ENCODE measurements around the gene FOXN3. TPM values are rescaled to one million over a fixed set of nuclear protein-coding genes. Genes with fewer than 3 reads are reported as not detected.

FOXN3 gene
- 6.5 and 7.0 TPM in 2 replicates for total RNA-seq (2014; rRNA removed; shearing (Covaris generic))

DNA sequence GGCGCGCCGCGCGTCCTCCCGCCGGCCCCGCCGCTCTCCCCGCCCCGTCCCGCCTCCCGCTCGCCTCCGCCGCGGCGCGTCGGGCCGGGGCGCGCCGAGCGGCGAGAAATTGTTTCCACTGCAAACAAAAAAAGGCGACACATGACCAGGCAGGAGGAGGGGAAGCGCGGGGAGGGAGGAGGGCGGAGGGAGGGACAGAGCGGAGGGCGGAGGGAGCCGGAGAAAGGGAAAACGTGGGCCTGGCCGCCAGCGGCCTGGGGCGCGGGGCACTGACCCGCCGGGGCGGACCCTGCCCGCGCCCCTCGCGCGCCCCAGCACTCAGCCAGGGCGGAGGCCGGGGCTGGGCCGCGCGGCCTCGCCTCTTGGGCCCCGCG lies at the start of gene FOXN3:
FOXN3 (minus strand) TSS at position 143 of the 374 bp plus-strand sequence. CDS start 4,757 bp downstream, outside the sequence.
- peak; percentile 84 for DNase-seq (ENCODE audit: low read depth)

- no peak for DNase-seq (ENCODE audit: low read depth)
Observed at GRCh38 chr14:89466484-89466883, 49.5 kb upstream of the FOXN3 start.

DNA sequence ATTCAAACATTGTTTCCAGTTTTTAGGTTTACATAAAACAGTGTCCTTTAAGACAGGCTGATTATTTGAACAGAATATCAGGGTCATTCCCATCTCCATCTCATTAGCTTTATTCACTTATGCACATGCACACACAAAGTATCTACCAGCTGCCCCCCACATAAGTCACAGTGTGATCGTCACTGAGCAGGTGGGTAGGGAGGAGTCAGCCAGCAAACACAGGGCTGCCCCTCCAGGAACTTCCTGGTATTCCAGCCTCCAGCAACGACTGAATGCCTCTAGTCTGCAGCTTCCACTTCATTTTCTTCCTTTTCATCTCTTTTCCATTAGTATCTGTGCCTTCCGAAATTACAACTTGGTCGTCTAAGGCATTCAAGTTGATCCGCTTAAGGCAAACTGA lies 48.8 kb upstream of the FOXN3 start:
- no peak for DNase-seq (ENCODE audit: low read depth)

GRCh38 chr14:89461256-89461655 lies 44.2 kb upstream of the FOXN3 start:
- no peak for DNase-seq (ENCODE audit: low read depth)

DNA sequence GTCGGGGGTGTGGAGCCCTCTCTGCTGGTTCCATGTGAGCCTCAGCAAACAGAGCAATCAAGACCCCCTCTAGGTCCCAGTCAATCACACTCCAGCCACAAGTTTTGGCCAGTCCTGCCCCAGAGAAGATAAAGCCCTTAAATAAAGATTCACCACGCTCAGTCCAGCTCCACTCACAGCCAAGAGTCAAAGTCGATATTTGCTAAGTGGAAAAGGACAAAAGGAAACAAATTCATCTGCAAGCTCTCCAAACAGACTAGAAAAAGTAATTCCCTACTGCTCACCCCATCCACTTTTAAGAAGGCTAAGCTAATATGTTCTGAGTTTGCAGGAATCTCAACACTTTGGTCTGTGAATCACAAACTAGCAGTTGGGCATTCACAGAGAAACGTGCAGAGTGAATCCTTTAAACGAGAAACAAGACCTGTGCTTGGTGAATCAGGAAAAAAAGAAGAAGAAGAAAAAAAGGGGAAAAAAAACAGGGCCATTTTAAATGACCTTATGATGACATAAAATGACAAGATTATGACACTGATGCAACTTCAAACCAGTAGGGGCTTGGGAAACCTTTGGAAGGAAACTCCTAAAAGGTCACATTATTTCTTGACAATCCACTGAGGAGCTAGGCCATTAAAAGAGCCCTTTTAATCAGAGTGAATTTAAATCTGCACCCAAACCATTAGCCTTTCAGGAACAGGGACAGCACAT lies 41.8 kb upstream of the FOXN3 start:
- no peak for DNase-seq (ENCODE audit: low read depth)

- no peak for DNase-seq (ENCODE audit: low read depth)
Observed at GRCh38 chr14:89457007-89457406, 40.0 kb upstream of the FOXN3 start.

DNA sequence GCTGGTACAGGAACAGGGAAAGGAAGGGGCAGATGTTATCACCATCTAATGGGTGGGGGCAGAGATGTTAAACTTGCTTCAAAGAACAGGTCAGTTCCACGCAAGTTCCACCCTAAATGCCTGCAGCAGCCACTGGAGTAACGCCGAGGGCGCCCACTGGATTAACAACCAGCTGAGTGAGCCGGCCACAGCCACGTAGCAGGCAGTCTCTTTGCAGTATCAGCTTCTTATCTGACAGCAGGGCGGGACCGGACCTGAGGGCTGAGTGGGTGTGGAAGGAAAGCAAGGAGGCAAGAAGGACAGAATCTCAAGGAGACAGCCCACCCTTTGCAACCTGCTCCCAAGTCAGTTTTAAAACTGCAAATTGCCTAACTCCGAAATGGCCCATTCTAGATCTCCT lies 38.4 kb upstream of the FOXN3 start:
- DNase-seq (ENCODE audit: low read depth), result no peak

GRCh38 chr14:89454996-89455395 lies 38.0 kb upstream of the FOXN3 start:
- DNase-seq (ENCODE audit: low read depth), result no peak

DNA sequence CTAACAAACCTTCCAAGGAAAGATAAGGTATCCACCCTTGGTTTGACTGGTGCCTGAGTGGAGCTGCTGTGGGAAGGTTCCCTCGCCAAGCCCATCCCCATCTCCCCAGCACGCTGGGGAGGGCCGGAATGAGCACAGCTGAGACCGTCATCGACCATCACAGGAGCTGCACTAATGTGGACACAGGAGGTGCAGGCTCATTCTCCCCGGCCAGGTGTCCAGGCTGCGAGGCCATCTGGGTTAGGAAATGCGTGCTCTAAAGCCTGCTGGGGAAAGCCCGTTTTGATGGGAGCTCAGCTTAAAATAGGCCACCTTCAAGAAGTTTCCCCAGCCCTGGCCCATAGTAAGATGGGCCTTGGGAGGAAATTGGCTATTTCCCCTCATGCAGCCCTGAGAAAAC lies 35.2 kb upstream of the FOXN3 start:
- DNase-seq (ENCODE audit: low read depth), result no peak

DNA sequence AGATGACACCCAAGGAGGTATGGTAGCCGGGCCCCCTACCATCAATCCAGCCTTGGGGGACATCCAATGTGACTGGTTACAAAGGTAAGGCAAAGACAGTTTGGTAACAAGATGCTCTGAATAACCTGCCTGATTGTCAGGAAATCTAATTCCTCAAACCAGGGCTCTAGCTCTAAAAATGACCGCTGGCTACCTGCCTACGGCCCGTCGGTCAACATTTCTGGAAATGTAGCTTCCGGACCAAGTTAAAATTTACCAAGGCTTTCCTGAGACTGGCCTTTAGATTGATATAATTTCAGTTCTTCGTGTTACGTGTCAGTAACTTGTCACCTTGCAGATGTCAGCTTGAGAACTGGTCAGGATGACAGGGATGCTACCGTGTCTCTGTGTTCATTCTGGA lies 34.2 kb upstream of the FOXN3 start:
- no peak for DNase-seq (ENCODE audit: low read depth)

DNA sequence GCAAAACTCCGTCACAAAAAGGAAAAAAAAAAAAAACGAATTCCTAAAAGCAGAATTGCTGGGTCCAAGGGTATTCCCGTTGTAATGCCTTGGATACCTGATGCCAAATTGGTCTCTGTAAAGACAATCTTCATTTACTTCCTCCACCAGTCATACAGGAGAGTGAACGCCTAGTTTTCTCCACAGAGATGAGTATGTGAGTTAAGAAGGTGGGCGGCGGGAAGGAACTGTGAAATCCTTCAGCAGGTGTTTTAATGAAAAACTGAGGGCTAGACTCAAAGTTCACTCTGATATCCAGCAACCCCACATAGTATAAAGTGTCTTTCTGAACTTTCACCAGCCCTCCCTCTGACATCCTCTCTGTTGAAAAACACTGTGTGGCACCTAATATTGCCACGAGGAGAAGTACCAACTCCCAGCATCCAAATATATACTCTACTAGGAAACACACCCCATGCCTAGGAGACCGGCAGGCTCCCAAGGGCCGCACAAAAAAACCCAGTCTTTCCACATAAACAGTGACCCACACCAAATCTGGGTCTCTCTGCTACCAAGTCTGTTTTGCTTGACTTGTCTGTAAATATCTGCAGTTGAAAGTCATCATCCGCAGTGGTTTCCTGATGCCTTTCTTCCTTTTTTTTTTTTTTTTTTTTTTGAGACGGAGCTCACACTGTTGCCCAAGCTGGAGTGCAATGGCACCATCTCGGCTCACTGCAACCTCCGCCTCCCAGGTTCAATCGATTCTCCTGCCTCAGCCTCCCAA lies 30.3 kb upstream of the FOXN3 start:
- no peak for DNase-seq (ENCODE audit: low read depth)

DNA sequence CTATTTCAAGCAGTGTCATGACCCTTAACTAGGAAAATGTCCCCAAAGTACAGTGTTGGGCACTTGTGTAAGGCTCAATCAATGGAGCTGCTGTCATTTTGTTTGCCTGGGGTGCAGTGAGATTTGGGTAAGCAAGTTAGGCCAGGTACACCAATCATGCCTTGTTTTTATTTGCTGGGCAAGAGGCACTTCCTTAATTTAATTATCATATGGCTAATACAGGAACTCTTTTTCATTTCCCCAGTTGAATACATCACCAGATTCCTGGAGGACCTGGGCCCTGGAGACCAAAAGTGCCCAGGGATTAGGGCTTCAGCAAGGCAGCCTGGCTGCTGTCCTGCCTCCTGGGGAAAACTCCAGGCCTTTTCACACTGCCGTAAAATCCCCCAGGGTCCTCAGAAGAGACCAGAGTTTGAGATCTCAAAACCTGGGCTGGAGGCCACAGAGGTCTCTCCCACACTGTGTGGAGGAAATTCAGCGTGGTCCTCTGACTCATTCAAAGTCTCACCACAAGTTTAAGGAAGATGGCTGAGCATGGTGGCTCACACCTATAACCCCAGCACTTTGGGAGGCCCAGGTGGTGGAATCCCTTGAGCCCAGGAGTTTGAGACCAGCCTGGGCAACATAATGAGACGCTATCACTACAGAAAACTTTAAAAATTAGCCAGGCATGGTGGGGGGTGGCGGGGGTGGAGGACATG lies 28.4 kb upstream of the FOXN3 start:
- no peak for DNase-seq (ENCODE audit: low read depth)

DNA sequence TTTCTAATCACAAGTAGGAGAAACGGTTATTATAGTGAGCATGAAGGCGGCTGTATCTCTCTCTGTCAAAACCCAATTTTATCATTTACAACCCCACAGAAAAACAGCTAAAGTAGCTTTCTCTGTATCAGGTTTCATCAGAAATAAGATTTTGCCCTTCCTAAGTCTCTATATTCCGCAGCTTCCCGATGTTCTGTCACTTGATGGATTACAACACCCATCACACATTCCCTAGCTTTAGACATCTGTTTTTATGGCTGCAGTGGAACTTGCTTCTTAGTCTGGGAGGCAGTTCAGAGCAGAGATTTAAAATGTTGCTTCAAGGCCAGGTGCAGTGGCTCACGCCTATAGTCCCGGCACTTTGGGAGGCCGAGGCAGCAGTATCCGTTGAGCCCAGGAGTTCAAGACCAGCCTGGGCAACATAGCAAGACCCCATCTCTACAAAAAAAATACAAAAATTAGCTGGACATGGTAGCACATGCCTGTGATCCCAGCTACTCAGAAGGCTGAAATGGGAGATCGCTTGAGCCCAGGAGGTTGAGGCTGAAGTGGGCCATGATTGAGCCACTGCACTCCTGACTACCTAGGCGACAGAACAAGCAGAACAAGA lies 27.6 kb upstream of the FOXN3 start:
- no peak for DNase-seq (ENCODE audit: low read depth)

DNA sequence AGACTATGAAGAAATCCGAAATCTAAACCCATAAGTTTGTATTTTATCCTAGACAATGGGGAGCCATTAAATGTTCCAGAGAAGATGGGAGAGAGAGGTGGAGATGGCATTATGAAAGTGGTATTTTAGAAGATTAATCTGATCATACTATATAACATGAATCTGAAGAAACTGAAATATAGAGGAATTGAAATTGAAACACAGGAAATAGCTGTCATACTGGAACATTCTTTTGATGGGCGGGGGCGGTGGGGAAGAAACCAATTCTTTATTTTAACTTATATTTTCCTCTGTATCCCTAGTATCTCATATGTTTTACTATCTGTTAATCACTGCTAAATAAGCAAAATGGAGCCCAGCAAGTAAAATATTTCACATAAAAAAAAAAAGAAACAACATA lies 27.0 kb upstream of the FOXN3 start:
- no peak for DNase-seq (ENCODE audit: low read depth)

GRCh38 chr14:89443042-89443629 lies 26.1 kb upstream of the FOXN3 start:
- DNase-seq (ENCODE audit: low read depth), result no peak

- DNase-seq (ENCODE audit: low read depth), result no peak
Observed at GRCh38 chr14:89442280-89442679, 25.2 kb upstream of the FOXN3 start.

GRCh38 chr14:89440986-89441909 lies 24.2 kb upstream of the FOXN3 start:
- DNase-seq (ENCODE audit: low read depth), result no peak

GRCh38 chr14:89435892-89436656 lies 19.0 kb upstream of the FOXN3 start:
- DNase-seq (ENCODE audit: low read depth), result no peak

DNA sequence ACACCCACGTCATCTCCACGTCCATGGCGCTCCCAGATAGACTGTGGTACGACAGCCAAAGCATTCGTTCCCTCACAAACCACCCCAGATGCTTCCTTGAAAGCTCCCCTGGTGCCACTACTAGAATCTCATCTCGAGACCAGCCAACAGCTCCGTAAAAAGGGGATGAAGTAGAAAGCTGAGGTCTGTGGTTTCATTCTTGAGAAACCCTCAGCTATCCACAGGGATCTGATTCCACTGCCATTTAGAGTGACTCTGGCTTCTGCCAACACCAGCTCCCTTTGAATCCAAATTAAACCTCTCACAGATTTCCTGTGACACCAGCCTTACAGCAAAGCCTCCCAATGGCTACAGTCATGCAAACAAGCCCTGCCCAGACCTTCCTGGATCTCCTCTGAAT lies 18.5 kb upstream of the FOXN3 start:
- no peak for DNase-seq (ENCODE audit: low read depth)

GRCh38 chr14:89432226-89432625 lies 15.2 kb upstream of the FOXN3 start:
- DNase-seq (ENCODE audit: low read depth), result no peak
